ENCODE measurements around the gene TBX1.

GRCh38 chr22:19807161-19807913 lies 46.8 kb downstream of the TBX1 start:
- TF ChIP-seq CTCF (optimal IDR thresholded peaks at IDR 0.05 in 1 of 3, IDR thresholded peaks at IDR 0.05 in 1 of 3, conservative IDR thresholded peaks at IDR 0.05 in 1 of 3; ENCODE audit: extremely low read depth in 1 of 3, insufficient read depth in 2 of 3, low read length in 3 of 3) = no peak
- no peak for TF ChIP-seq EZH2 (IDR thresholded peaks at IDR 0.05; ENCODE audit: low read length)

Data from keratinocyte (primary cell).